Calu3 (cell line): ENCODE data around the gene ARMC6. TPM values are rescaled to one million over a fixed set of nuclear protein-coding genes. Genes with fewer than 3 reads are reported as not detected.

ENCODE experiments used
- BruUV-seq: library from RNA; stranded (reverse); fragments of 400-500 nt; replicated peaks from 2 replicates; lab custom pipeline; 2021; lab: Mats Ljungman, UMichigan
- CTCF ChIA-PET: fragments of 300-600 bp; sonication (Branson Sonifier 250); formaldehyde crosslinking; loops from one replicate; lab custom pipeline; 2022; ENCODE audit warnings: antibody characterized with exemption; lab: Charles Lee
- DNase-seq: peaks from one replicate; pipeline ENCODE4 v3.0.0; 2022
- H3K27ac Mint-ChIP-seq: one replicate; pipeline ENCODE4 v1.8.0; 2022; ENCODE audit warnings: mixed read lengths; ENCODE audit not compliant: unreplicated experiment
- H3K27me3 Mint-ChIP-seq: one replicate; pipeline ENCODE4 v1.8.0; 2022; ENCODE audit warnings: mixed read lengths; ENCODE audit not compliant: unreplicated experiment
- H3K36me3 Mint-ChIP-seq: one replicate; pipeline ENCODE4 v1.8.0; 2022; ENCODE audit warnings: mild to moderate bottlenecking, moderate library complexity, mixed read lengths; ENCODE audit not compliant: insufficient read depth, unreplicated experiment
- H3K4me1 Mint-ChIP-seq: one replicate; pipeline ENCODE4 v1.8.0; 2022; ENCODE audit warnings: mild to moderate bottlenecking, low read depth, mixed read lengths; ENCODE audit not compliant: unreplicated experiment
- H3K4me3 Mint-ChIP-seq: one replicate; pipeline ENCODE4 v1.8.0; 2022; ENCODE audit warnings: mild to moderate bottlenecking, low read depth, moderate library complexity, mixed read lengths; ENCODE audit not compliant: unreplicated experiment
- H3K9me3 Mint-ChIP-seq: one replicate; pipeline ENCODE4 v1.8.0; 2022; ENCODE audit warnings: low read depth, mixed read lengths; ENCODE audit not compliant: unreplicated experiment
- CTCF ChIP-seq: fragments of 200-600 bp; IDR thresholded peaks from one replicate; pipeline ENCODE4 v1.8.0; 2022; ENCODE audit warnings: antibody characterized with exemption; ENCODE audit not compliant: unreplicated experiment
- intact Hi-C: fragments of 100-400 bp; cut with micrococcal nuclease; formaldehyde crosslinking; loops from one replicate; pipeline ENCODE4 v1.10.0; 2022; ENCODE audit not compliant: unreplicated experiment
- total RNA-seq: library from RNA; stranded (reverse); gene quantifications from 2 replicates; pipeline ENCODE4 v1.2.3, GENCODE V29; 2022

Gene ARMC6
- total RNA-seq, 1 experiment from 2014 or later = 24.0 TPM

DNA sequence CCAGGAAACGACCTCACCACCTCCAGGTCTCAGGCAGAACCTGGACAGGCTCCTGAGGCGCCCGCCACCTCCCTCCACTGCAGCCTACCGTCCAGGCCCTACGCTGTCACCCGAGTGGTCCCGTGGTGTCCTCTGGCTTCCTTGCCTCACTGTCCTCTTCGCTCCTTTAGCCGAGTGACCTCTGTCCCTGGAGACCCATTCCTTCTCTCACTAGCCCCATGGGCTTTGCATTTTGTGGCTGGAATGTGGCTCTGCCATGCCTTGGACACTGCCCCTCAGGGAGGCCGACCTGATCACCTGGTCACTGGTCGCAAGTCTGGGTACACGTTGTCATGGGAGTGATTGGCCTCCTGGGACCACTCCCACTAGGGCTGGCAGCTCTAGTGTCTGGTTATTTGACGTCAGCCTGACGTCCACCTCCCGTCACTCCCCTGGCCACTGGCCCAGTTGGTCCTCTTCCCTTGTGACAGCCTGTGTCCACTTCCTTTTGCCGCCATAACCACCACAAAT, 48.3 kb downstream of the ARMC6 start:
- CTCF ChIA-PET = no interaction called here
- no peaks in the 10 kb centered on the region for H3K9me3 Mint-ChIP-seq
- BruUV-seq = no TSS peak
- intact Hi-C loops = no loop called here
- DNase-seq = no peak
- no peaks in the 10 kb centered on the region for H3K27me3 Mint-ChIP-seq
- no peaks in the 10 kb centered on the region for H3K4me1 Mint-ChIP-seq
- H3K27ac Mint-ChIP-seq = no peak overlapping the region
- no peak overlapping the region for H3K4me3 Mint-ChIP-seq
- no peaks in the 10 kb centered on the region for H3K36me3 Mint-ChIP-seq
- no peak for TF ChIP-seq CTCF

- no peaks in the 10 kb centered on the region for H3K36me3 Mint-ChIP-seq
- no TSS peak for BruUV-seq
- no peaks in the 10 kb centered on the region for H3K27me3 Mint-ChIP-seq
- no peaks in the 10 kb centered on the region for H3K4me1 Mint-ChIP-seq
- DNase-seq = no peak
- H3K9me3 Mint-ChIP-seq = no peaks in the 10 kb centered on the region
- CTCF ChIA-PET = no interaction called here
- no peak overlapping the region for H3K27ac Mint-ChIP-seq
- H3K4me3 Mint-ChIP-seq = no peak overlapping the region
- no peak for TF ChIP-seq CTCF
- intact Hi-C loops = no loop called here
These were observed 50.2 kb downstream of the ARMC6 start for GRCh38 chr19:19083413-19084178.

DNA sequence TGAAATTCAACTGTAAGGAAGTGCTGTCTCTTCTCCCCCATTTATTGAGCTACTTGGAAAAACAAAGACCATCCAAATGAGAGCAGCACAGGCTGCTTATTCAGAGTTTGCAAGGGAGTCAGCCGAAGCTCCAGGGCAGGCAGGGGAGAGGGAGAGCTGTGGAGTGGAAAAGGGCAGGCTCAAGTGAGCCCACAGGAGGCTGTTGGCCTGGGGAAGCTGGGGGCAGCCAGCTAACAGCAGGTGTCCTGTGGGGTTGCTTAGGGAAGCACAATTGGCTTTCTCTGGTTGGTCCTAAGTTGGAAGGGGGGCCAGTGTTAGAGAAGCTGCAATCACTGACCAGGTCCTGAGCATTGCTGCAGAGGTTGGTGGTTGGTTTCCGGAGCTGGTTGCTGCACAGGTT, 54.3 kb downstream of the ARMC6 start:
- no peak for DNase-seq
- BruUV-seq = no TSS peak
- CTCF ChIA-PET = interaction anchor here (1.1 kb wide), 1 partner anchor 14 kb away, joined by 3 read pairs; no protein-coding TSS in a partner anchor
- Mint-ChIP-seq H3K27ac (no peak overlapping the region), H3K27me3 (no peaks in the 10 kb centered on the region), H3K36me3 (no peaks in the 10 kb centered on the region), H3K4me1 (no peaks in the 10 kb centered on the region), H3K4me3 (no peak overlapping the region), H3K9me3 (no peaks in the 10 kb centered on the region)
- intact Hi-C loops = no loop called here
- no peak for TF ChIP-seq CTCF

- no TSS peak for BruUV-seq
- TF ChIP-seq CTCF = no peak
- intact Hi-C loops = no loop called here
- Mint-ChIP-seq H3K27me3 (no peaks in the 10 kb centered on the region), H3K4me1 (peaks cover 6% of the 10 kb centered on the region), H3K4me3 (no peak overlapping the region), H3K36me3 (no peaks in the 10 kb centered on the region), H3K27ac (no peak overlapping the region), H3K9me3 (no peaks in the 10 kb centered on the region)
- CTCF ChIA-PET = no interaction called here
- DNase-seq = no peak
These were observed 61.1 kb downstream of the ARMC6 start for GRCh38 chr19:19094513-19094912.
